IMR-90 (cell line): ENCODE measurements around the gene CD2AP. TPM values are rescaled to one million over a fixed set of nuclear protein-coding genes. Genes with fewer than 3 reads are reported as not detected.

Experiments used
- ATAC-seq: fragments of 200-7000 bp; cut with Tn5 transposase; 2 replicates; pipeline ENCODE4 v1.9.1; 2020; ENCODE audit warnings: low read depth, mild to moderate bottlenecking, moderate library complexity
- BruUV-seq: library from RNA; stranded (reverse); fragments of 400-500 nt; replicated peaks from 2 replicates; lab custom pipeline; 2021; lab: Mats Ljungman, UMichigan
- CTCF ChIA-PET: fragments of 300-600 bp; formaldehyde crosslinking; extraction: SDS; loops from one replicate; lab custom pipeline; 2021; ENCODE audit warnings: antibody characterized with exemption; lab: Yijun Ruan, JAX
- POLR2A ChIA-PET: fragments of 300-600 bp; sonication (Branson Sonifier 250); formaldehyde crosslinking; loops from one replicate; lab custom pipeline; 2022; ENCODE audit warnings: antibody characterized with exemption; ENCODE audit not compliant: unreplicated experiment; lab: Charles Lee
- DNase-seq: peaks from one replicate; pipeline ENCODE4 v3.0.0; 2013
- H2AFZ ChIP-seq: replicated peaks from 2 replicates; pipeline ENCODE3; 2013; ENCODE audit warnings: low read length, mild to moderate bottlenecking; ENCODE audit not compliant: poor library complexity
- H2AK5ac ChIP-seq: 2 replicates; pipeline ENCODE4 v1.6.1; 2013; ENCODE audit warnings: low read depth, low read length, inconsistent platforms
- H2AK9ac ChIP-seq: replicated peaks from 2 replicates; pipeline ENCODE3; 2013; ENCODE audit warnings: mild to moderate bottlenecking, low read depth, low read length, moderate library complexity; ENCODE audit not compliant: poor library complexity
- H2BK120ac ChIP-seq: 2 replicates; pipeline ENCODE4 v1.6.1; 2013; ENCODE audit warnings: low read depth, low read length, inconsistent platforms
- H2BK15ac ChIP-seq: 3 replicates; pipeline ENCODE4 v1.6.1; 2013; ENCODE audit warnings: low read depth, low read length, inconsistent platforms
- H2BK20ac ChIP-seq: 2 replicates; pipeline ENCODE4 v1.6.1; 2013; ENCODE audit warnings: low read depth, mild to moderate bottlenecking, inconsistent platforms, low read length, moderate library complexity
- H2BK5ac ChIP-seq: 2 replicates; pipeline ENCODE4 v1.6.1; 2013; ENCODE audit warnings: mild to moderate bottlenecking, low read depth, low read length, inconsistent platforms; ENCODE audit not compliant: poor library complexity, severe bottlenecking
- H3K14ac ChIP-seq: replicated peaks from 2 replicates; pipeline ENCODE4 v1.6.1; 2013; ENCODE audit warnings: low read depth, low read length, inconsistent platforms
- H3K18ac ChIP-seq: 2 replicates; pipeline ENCODE4 v1.6.1; 2013; ENCODE audit warnings: low read depth, low read length, control low read depth
- H3K23ac ChIP-seq: 2 replicates; pipeline ENCODE4 v1.6.1; 2013; ENCODE audit warnings: low read depth, low read length, inconsistent platforms
- H3K27ac ChIP-seq: 2 replicates; pipeline ENCODE4 v1.5.1; 2013; ENCODE audit warnings: mild to moderate bottlenecking, control low read depth, low read length; ENCODE audit not compliant: insufficient read depth
- H3K27me3 ChIP-seq: 2 replicates; pipeline ENCODE4 v1.6.1; 2013; ENCODE audit warnings: low read length; ENCODE audit not compliant: control insufficient read depth, insufficient read depth
- H3K36me3 ChIP-seq: 2 replicates; pipeline ENCODE4 v1.6.1; 2013; ENCODE audit warnings: low read length, mixed read lengths; ENCODE audit not compliant: control insufficient read depth, insufficient read depth
- H3K4ac ChIP-seq: 2 replicates; pipeline ENCODE4 v1.6.1; 2013; ENCODE audit warnings: low read depth, low read length, inconsistent platforms
- H3K4me1 ChIP-seq: 2 replicates; pipeline ENCODE4 v1.6.1; 2013; ENCODE audit warnings: low read length, mixed read lengths; ENCODE audit not compliant: control insufficient read depth, insufficient read depth
- H3K4me2 ChIP-seq: 2 replicates; pipeline ENCODE4 v1.6.1; 2013; ENCODE audit warnings: low read depth, mild to moderate bottlenecking, control low read depth, low read length, moderate library complexity
- H3K4me3 ChIP-seq: 2 replicates; pipeline ENCODE4 v1.5.1; 2013; ENCODE audit warnings: low read depth, mild to moderate bottlenecking, control low read depth, low read length, moderate library complexity; ENCODE audit not compliant: insufficient read depth
- H3K56ac ChIP-seq: 2 replicates; pipeline ENCODE4 v1.6.1; 2013; ENCODE audit warnings: low read length, inconsistent platforms; ENCODE audit not compliant: insufficient read depth; ENCODE audit errors: extremely low read depth
- H3K79me1 ChIP-seq, 2 experiments: 2 replicates each; pipeline ENCODE4 v1.6.1; 2013; ENCODE audit warnings: low read length in 2 of 2, inconsistent platforms in 1 of 2, low read depth in 1 of 2
- H3K9ac ChIP-seq: 2 replicates; pipeline ENCODE4 v1.6.1; 2013; ENCODE audit warnings: low read depth, low read length, control low read depth
- H3K9me1 ChIP-seq: 2 replicates; pipeline ENCODE4 v1.6.1; 2013; ENCODE audit warnings: low read length, inconsistent platforms; ENCODE audit not compliant: insufficient read depth
- H3K9me3 ChIP-seq: 2 replicates; pipeline ENCODE4 v1.6.1; 2013; ENCODE audit warnings: low read length; ENCODE audit not compliant: control insufficient read depth, insufficient read depth
- H4K20me1 ChIP-seq: 2 replicates; pipeline ENCODE4 v1.6.1; 2013; ENCODE audit warnings: low read length, inconsistent platforms; ENCODE audit not compliant: insufficient read depth
- H4K5ac ChIP-seq: 2 replicates; pipeline ENCODE4 v1.6.1; 2013; ENCODE audit warnings: mild to moderate bottlenecking, low read depth, low read length, control low read depth
- H4K8ac ChIP-seq, 2 experiments: 2 replicates each; pipeline ENCODE4 v1.6.1; 2013; ENCODE audit warnings: low read depth in 2 of 2, low read length in 2 of 2, control low read depth in 1 of 2, inconsistent platforms in 1 of 2
- H4K91ac ChIP-seq: 2 replicates; pipeline ENCODE4 v1.6.1; 2013; ENCODE audit warnings: low read depth, low read length, inconsistent platforms; ENCODE audit not compliant: insufficient read depth
- BHLHE40 ChIP-seq: fragments of 150-350 bp; IDR thresholded peaks from 2 replicates; pipeline ENCODE4 v1.6.1; 2016; ENCODE audit warnings: mild to moderate bottlenecking, low read depth, low read length
- CEBPB ChIP-seq: IDR thresholded peaks from 2 replicates; pipeline ENCODE4 v1.6.1; 2012; ENCODE audit warnings: low read depth, low read length, improper control_type of control experiment
- FOS ChIP-seq: fragments of 150-350 bp; IDR thresholded peaks from 2 replicates; pipeline ENCODE4 v1.6.1; 2016; ENCODE audit warnings: low read depth, low read length
- MAFK ChIP-seq: IDR thresholded peaks from 2 replicates; pipeline ENCODE4 v1.6.1; 2012; ENCODE audit warnings: low read depth, low read length, improper control_type of control experiment
- NFE2L2 ChIP-seq: fragments of 150-350 bp; IDR thresholded peaks from 2 replicates; pipeline ENCODE4 v1.6.1; 2016; ENCODE audit warnings: low read depth, mild to moderate bottlenecking, low read length
- POLR2A ChIP-seq: IDR thresholded peaks from 2 replicates; pipeline ENCODE4 v1.6.1; 2012; ENCODE audit warnings: mild to moderate bottlenecking, low read depth, low read length
- RCOR1 ChIP-seq: IDR thresholded peaks from 2 replicates; pipeline ENCODE4 v1.6.1; 2012; ENCODE audit warnings: mild to moderate bottlenecking, low read length, improper control_type of control experiment; ENCODE audit not compliant: insufficient replicate concordance
- SMC3 ChIP-seq: fragments of 150-350 bp; IDR thresholded peaks from 2 replicates; pipeline ENCODE4 v1.6.1; 2016; ENCODE audit warnings: low read depth, mild to moderate bottlenecking, antibody characterized with exemption, low read length, moderate library complexity
- WGBS, 2 experiments: methylation state at CpG; one replicate each; pipeline versions ENCODE4 v1.1.5 to v1.1.7; 2013; ENCODE audit warnings: missing lambda C conversion rate in 2 of 2; ENCODE audit not compliant: insufficient read length in 1 of 2; ENCODE audit errors: extremely low coverage in 2 of 2; 5-methylcytosine and 5-hydroxymethylcytosine counted together
- dilution Hi-C: fragments of 300-500 bp; cut with HindIII; formaldehyde crosslinking; loops from one replicate; pipeline ENCODE4 v1.14.3; 2018; ENCODE audit warnings: low sequenced_read_pairs; ENCODE audit not compliant: unreplicated experiment
- in situ Hi-C: fragments of 300-500 bp; cut with MboI; formaldehyde crosslinking; loops from 3 replicates; pipeline ENCODE4 v1.14.3; 2019; ENCODE audit warnings: low sequenced_read_pairs, inconsistent platforms, mixed read lengths
- intact Hi-C: fragments of 100-400 bp; cut with micrococcal nuclease; formaldehyde crosslinking; loops from 2 replicates; pipeline ENCODE4 v1.10.0; 2022
- polyA plus RNA-seq, 3 experiments: library from polyadenylated mRNA; depleted of rRNA; stranded (reverse); fragments of >200 nt; gene quantifications; 2 replicates each; pipeline ENCODE4 v1.2.3, GENCODE V29; 2012; ENCODE audit warnings: low replicate concordance in 1 of 3
- total RNA-seq: library from RNA; depleted of rRNA; stranded (reverse); fragments of >200 nt; gene quantifications from 2 replicates; pipeline ENCODE4 v1.2.3, GENCODE V29; 2012
- TF ChIP-seq, protein P1 (sequence below): fragments of 150-350 bp; IDR thresholded peaks from 2 replicates; pipeline ENCODE4 v1.6.1; 2016; ENCODE audit warnings: low read depth, mild to moderate bottlenecking, low read length, moderate library complexity, borderline replicate concordance

Gene CD2AP
- total and polyA plus RNA-seq, 2 of the 4 experiments (the other 2 are of a cell fraction) = 5.3 to 7.5 TPM

GRCh38 chr6:47484616-47485015 is 7.0 kb downstream of the CD2AP start:
- Histone ChIP-seq H3K56ac (no peak overlapping the region), H3K36me3 (no peaks in the 10 kb centered on the region), H3K4me3 (no peak overlapping the region), H3K9me3 (no peaks in the 10 kb centered on the region), H2AFZ (no peak overlapping the region), H3K23ac (peak overlapping the region; percentile 60; the same call in 1 of the 2 replicates), H2BK120ac (no peak overlapping the region), H4K91ac (no peak overlapping the region), H3K27ac (no peak overlapping the region), H2BK20ac (no peak overlapping the region; the same call in 1 of the 2 replicates), H2BK15ac (no peak overlapping the region), H4K8ac (0 out of 4 replicates have a peak overlapping the region, but pooled peaks of 1 of the 2 experiments have one; percentile 54), H3K9ac (no peak overlapping the region), H3K14ac (no peak overlapping the region; the same call in 1 of the 2 replicates), H2BK5ac (peak overlapping the region; percentile 86), H3K9me1 (peaks cover 6% of the 10 kb centered on the region; the same call in 1 of the 2 replicates), H3K4me1 (peaks cover 2% of the 10 kb centered on the region), H3K4ac (peak overlapping the region; percentile 27; the same call in 1 of the 2 replicates), H4K20me1 (peaks cover 33% of the 10 kb centered on the region; the same call in 1 of the 2 replicates), H3K4me2 (peak overlapping the region; percentile 20; the same call in 1 of the 2 replicates), H4K5ac (no peak overlapping the region), H2AK9ac (no peak overlapping the region), H3K79me1 (peaks cover 4 to 53% of the 10 kb centered on the region in 2 experiments; a peak in 3 of 4 replicates), H3K27me3 (no peaks in the 10 kb centered on the region), H3K18ac (no peak overlapping the region), H2AK5ac (peak overlapping the region; percentile 48; the same call in 1 of the 2 replicates)
- POLR2A ChIA-PET = interaction anchor here (0.7 kb wide), 1 partner anchor 38 kb away, joined by 4 read pairs; no protein-coding TSS in a partner anchor
- DNase-seq (peak; percentile 81), ATAC-seq (peak; percentile 79)
- intact Hi-C loops = no loop called here
- BruUV-seq = no TSS peak
- in situ Hi-C loops = no loop called here
- dilution Hi-C loops = no loop called here
- CTCF ChIA-PET = interaction anchor here (0.6 to 0.7 kb wide), 2 partner anchors 16 to 58 kb away, joined by 3 to 5 read pairs; no protein-coding TSS in a partner anchor
- no CpG with 5 or more reads among the region's 3 CpGs for WGBS, 2 experiments
- TF ChIP-seq RCOR1 (no peak), BHLHE40 (no peak), SMC3 (no peak), NFE2L2 (no peak), POLR2A (no peak), FOS (peak; percentile 45; the same call in 1 of the 2 replicates), MAFK (peak; percentile 82), CEBPB (peak; percentile 40; the same call in 1 of the 2 replicates)
- TF ChIP-seq, protein P1, sequence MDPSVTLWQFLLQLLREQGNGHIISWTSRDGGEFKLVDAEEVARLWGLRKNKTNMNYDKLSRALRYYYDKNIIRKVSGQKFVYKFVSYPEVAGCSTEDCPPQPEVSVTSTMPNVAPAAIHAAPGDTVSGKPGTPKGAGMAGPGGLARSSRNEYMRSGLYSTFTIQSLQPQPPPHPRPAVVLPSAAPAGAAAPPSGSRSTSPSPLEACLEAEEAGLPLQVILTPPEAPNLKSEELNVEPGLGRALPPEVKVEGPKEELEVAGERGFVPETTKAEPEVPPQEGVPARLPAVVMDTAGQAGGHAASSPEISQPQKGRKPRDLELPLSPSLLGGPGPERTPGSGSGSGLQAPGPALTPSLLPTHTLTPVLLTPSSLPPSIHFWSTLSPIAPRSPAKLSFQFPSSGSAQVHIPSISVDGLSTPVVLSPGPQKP = no peak
